Fibroblast of lung (primary cell): ENCODE data around the gene MIEF1. TPM values are rescaled to one million over a fixed set of nuclear protein-coding genes. Genes with fewer than 3 reads are reported as not detected.

Source experiments
- DNase-seq, 2 donors: peaks; one replicate each; pipeline versions ENCODE4 v3.0.0 to v3.0.0-alpha.2; 2010; ENCODE audit warnings: low read depth in 2 of 2
- H2AFZ ChIP-seq: 2 replicates; pipeline ENCODE4 v1.5.1; 2012; ENCODE audit warnings: low read length, control low read depth, inconsistent platforms
- H3K27ac ChIP-seq: 2 replicates; pipeline ENCODE4 v1.5.1; 2011; ENCODE audit warnings: low read length, control low read depth; ENCODE audit not compliant: insufficient read depth
- H3K27me3 ChIP-seq: 2 replicates; pipeline ENCODE4 v1.5.1; 2011; ENCODE audit warnings: mild to moderate bottlenecking, low read length; ENCODE audit not compliant: control insufficient read depth, insufficient read depth
- H3K36me3 ChIP-seq: 2 replicates; pipeline ENCODE4 v1.5.1; 2011; ENCODE audit warnings: low read length; ENCODE audit not compliant: control insufficient read depth, insufficient read depth
- H3K4me1 ChIP-seq: 2 replicates; pipeline ENCODE4 v1.5.1; 2011; ENCODE audit warnings: low read length; ENCODE audit not compliant: control insufficient read depth, insufficient read depth; ENCODE audit errors: extremely low read depth
- H3K4me2 ChIP-seq: 2 replicates; pipeline ENCODE4 v1.5.1; 2011; ENCODE audit warnings: low read length, control low read depth; ENCODE audit not compliant: insufficient read depth; ENCODE audit errors: extremely low read depth
- H3K4me3 ChIP-seq, 4 experiments: fragments of 200-600 bp in 1 of 4; sonication (generic) in 1 of 4; replicated peaks in 1 of 4; 2 replicates each; pipeline ENCODE4 v1.5.1; 2011 to 2016; ENCODE audit warnings: low read length in 4 of 4, low read depth in 3 of 4, mild to moderate bottlenecking in 3 of 4, control low read depth in 2 of 4, inconsistent platforms in 1 of 4, mixed read lengths in 1 of 4; ENCODE audit not compliant: insufficient read depth in 1 of 4; ENCODE audit errors: control extremely low read depth in 1 of 4
- H3K79me2 ChIP-seq: 2 replicates; pipeline ENCODE4 v1.5.1; 2012; ENCODE audit warnings: mild to moderate bottlenecking, low read length, inconsistent platforms; ENCODE audit not compliant: control insufficient read depth, insufficient read depth
- H3K9ac ChIP-seq: 2 replicates; pipeline ENCODE4 v1.5.1; 2011; ENCODE audit warnings: mild to moderate bottlenecking, low read length, control low read depth; ENCODE audit not compliant: insufficient read depth
- H3K9me3 ChIP-seq: 2 replicates; pipeline ENCODE4 v1.5.1; 2012; ENCODE audit warnings: low read depth, low read length; ENCODE audit not compliant: control insufficient read depth, insufficient read depth
- H4K20me1 ChIP-seq: 2 replicates; pipeline ENCODE4 v1.5.1; 2011; ENCODE audit warnings: low read length; ENCODE audit not compliant: control insufficient read depth, insufficient read depth; ENCODE audit errors: extremely low read depth
- CTCF ChIP-seq, 2 donors: IDR thresholded peaks in 1 of 2; conservative IDR thresholded peaks in 1 of 2; 1 replicate in 1 of 2; 2 replicates in 1 of 2; pipeline ENCODE4 v1.5.1; 2011 to 2012; ENCODE audit warnings: low read length in 2 of 2, control low read depth in 1 of 2, inconsistent platforms in 1 of 2, low read depth in 1 of 2, mild to moderate bottlenecking in 1 of 2
- EZH2 ChIP-seq: IDR thresholded peaks from 2 replicates; pipeline ENCODE4 v1.5.1; 2012; ENCODE audit warnings: low read length, control low read depth, mild to moderate bottlenecking; ENCODE audit errors: missing control alignments
- polyA plus RNA-seq, 2 donors: library from polyadenylated mRNA; depleted of rRNA in 1 of 2; stranded (reverse) in 1 of 2; unstranded in 1 of 2; fragments of >200 nt; gene quantifications; 2 replicates each; pipeline ENCODE4 v1.2.1, GENCODE V29; 2011 to 2012; ENCODE audit warnings: missing spikeins in 1 of 2
- total RNA-seq: library from RNA; depleted of rRNA; stranded (reverse); fragments of >200 nt; gene quantifications from 2 replicates; pipeline ENCODE4 v1.2.1, GENCODE V29; 2014

The MIEF1 gene
- total and polyA plus RNA-seq, 2 donors (not counting 1 experiment from before 2014, with no cell fraction given) = 16.8 to 19.0 TPM

GRCh38 chr22:39478441-39478850, 23.6 kb upstream of the MIEF1 start:
- no peak overlapping the region for H2AFZ ChIP-seq
- no peak overlapping the region for H3K4me2 ChIP-seq
- no peak overlapping the region for H3K27ac ChIP-seq
- TF ChIP-seq CTCF (conservative IDR thresholded peaks at IDR 0.05 in 1 of 2, IDR thresholded peaks at IDR 0.05 in 1 of 2; ENCODE audit: low read depth in 1 of 2, low read length in 2 of 2) (no peak), EZH2 (no peak)
- no peak overlapping the region for H3K9ac ChIP-seq
- H3K4me1 ChIP-seq = no peaks in the 10 kb centered on the region
- no peaks in the 10 kb centered on the region for H3K27me3 ChIP-seq
- H3K9me3 ChIP-seq = no peaks in the 10 kb centered on the region
- H3K79me2 ChIP-seq = no peaks in the 10 kb centered on the region
- no peaks in the 10 kb centered on the region for H4K20me1 ChIP-seq
- DNase-seq = no peak
- no peak overlapping the region for H3K4me3 ChIP-seq
- H3K36me3 ChIP-seq = no peaks in the 10 kb centered on the region

- Histone ChIP-seq H3K27ac (no peak overlapping the region), H4K20me1 (no peaks in the 10 kb centered on the region), H3K4me3 (no peak overlapping the region), H3K4me2 (no peak overlapping the region), H3K9me3 (no peaks in the 10 kb centered on the region), H3K79me2 (no peaks in the 10 kb centered on the region), H2AFZ (no peak overlapping the region), H3K36me3 (no peaks in the 10 kb centered on the region), H3K4me1 (no peaks in the 10 kb centered on the region), H3K9ac (no peak overlapping the region), H3K27me3 (no peaks in the 10 kb centered on the region)
- TF ChIP-seq EZH2 (no peak), CTCF (conservative IDR thresholded peaks at IDR 0.05 in 1 of 2, IDR thresholded peaks at IDR 0.05 in 1 of 2; ENCODE audit: low read depth in 1 of 2, low read length in 2 of 2) (no peak)
- no peak for DNase-seq
Measured at GRCh38 chr22:39479254-39479653, 22.8 kb upstream of the MIEF1 start.

- no peak overlapping the region for H3K27ac ChIP-seq
- H3K4me1 ChIP-seq = no peaks in the 10 kb centered on the region
- no peaks in the 10 kb centered on the region for H3K9me3 ChIP-seq
- no peak overlapping the region for H3K4me2 ChIP-seq
- H3K4me3 ChIP-seq = no peak overlapping the region
- H2AFZ ChIP-seq = no peak overlapping the region
- no peaks in the 10 kb centered on the region for H4K20me1 ChIP-seq
- H3K9ac ChIP-seq = no peak overlapping the region
- no peaks in the 10 kb centered on the region for H3K79me2 ChIP-seq
- no peak for TF ChIP-seq CTCF (conservative IDR thresholded peaks at IDR 0.05 in 1 of 2, IDR thresholded peaks at IDR 0.05 in 1 of 2; ENCODE audit: low read depth in 1 of 2, low read length in 2 of 2)
- no peak for TF ChIP-seq EZH2
- no peak for DNase-seq
- H3K27me3 ChIP-seq = no peaks in the 10 kb centered on the region
- H3K36me3 ChIP-seq = no peaks in the 10 kb centered on the region
Measured at GRCh38 chr22:39480557-39480956, 21.5 kb upstream of the MIEF1 start.
